GM06990 (cell line): ENCODE results near the gene AADAC.
"Not testable (repeated sequence)": the region's sequence is repeated elsewhere in the genome, so short reads cannot be mapped to it uniquely, and the experiment has no call there.

ENCODE experiments used
- DNase-seq: peaks from one replicate; pipeline ENCODE4 v3.0.0-alpha.2; 2011; ENCODE audit not compliant: insufficient read length; ENCODE audit errors: extremely low read depth
- H3K27me3 ChIP-seq: replicated peaks from 2 replicates; pipeline ENCODE4 v1.6.0; 2011; ENCODE audit warnings: low read length; ENCODE audit not compliant: control insufficient read depth, insufficient read depth
- H3K36me3 ChIP-seq: 2 replicates; pipeline ENCODE4 v1.5.1; 2011; ENCODE audit warnings: low read length; ENCODE audit not compliant: control insufficient read depth, insufficient read depth
- H3K4me3 ChIP-seq: replicated peaks from 2 replicates; pipeline ENCODE4 v1.5.1; 2011; ENCODE audit warnings: low read depth, mild to moderate bottlenecking, control low read depth, low read length
- CTCF ChIP-seq: IDR thresholded peaks from 2 replicates; pipeline ENCODE4 v1.5.1; 2011; ENCODE audit warnings: low read length, control low read depth, mild to moderate bottlenecking, inconsistent platforms; ENCODE audit not compliant: insufficient read depth, poor library complexity, severe bottlenecking

AADAC gene, protein sequence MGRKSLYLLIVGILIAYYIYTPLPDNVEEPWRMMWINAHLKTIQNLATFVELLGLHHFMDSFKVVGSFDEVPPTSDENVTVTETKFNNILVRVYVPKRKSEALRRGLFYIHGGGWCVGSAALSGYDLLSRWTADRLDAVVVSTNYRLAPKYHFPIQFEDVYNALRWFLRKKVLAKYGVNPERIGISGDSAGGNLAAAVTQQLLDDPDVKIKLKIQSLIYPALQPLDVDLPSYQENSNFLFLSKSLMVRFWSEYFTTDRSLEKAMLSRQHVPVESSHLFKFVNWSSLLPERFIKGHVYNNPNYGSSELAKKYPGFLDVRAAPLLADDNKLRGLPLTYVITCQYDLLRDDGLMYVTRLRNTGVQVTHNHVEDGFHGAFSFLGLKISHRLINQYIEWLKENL

DNA sequence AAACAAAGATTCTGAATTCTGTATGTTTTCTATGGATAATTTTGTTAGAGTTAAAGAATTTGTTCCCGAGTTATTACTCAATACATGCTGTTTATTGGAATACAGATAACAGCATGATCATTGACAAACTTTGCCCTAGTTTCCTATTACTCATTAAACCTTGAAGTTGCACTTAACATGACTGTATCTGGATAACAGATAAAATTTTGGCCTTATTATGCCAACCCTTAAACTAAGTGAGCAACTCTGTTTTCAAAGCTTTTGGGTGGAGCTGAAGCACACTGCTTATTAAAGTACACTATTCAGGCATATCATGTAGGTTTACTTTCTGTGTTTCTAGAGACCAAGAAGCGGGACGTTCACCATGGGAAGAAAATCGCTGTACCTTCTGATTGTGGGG lies at the start of gene AADAC:
Gene AADAC, plus strand, starts transcription at position 318 of the 400 bp plus-strand sequence. Its CDS starts 47 bp downstream, at position 365.
- Histone ChIP-seq H3K36me3 (no peaks in the 10 kb centered on the region), H3K4me3 (no peak within 1 kb of the TSS), H3K27me3 (no peaks in the 10 kb centered on the region; the same call in 1 of the 2 replicates)
- DNase-seq: no peak
- TF ChIP-seq CTCF: no peak

DNA sequence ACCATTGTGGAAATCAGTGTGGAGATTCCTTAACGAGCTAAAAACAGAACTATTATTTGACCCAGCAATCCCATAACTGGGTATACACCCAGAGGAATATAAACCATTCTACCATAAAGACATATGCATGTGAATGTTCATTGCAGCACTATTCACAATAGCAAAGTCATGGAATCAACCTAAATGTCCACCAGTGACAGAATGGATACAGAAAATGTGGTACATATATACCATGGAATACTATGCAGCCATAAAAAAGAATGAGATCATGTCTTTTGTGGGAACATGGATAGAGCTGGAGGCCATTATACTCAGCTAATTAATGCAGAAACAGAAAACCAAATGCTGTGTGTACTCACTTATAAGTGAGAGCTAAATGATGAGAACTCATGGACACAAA lies 49.2 kb upstream of the AADAC start:
- not testable (repeated sequence) for H3K36me3 ChIP-seq, H3K27me3 ChIP-seq, DNase-seq, H3K4me3 ChIP-seq

- DNase-seq: no peak
- Histone ChIP-seq H3K27me3 (no peaks in the 10 kb centered on the region), H3K4me3 (no peak overlapping the region), H3K36me3 (no peaks in the 10 kb centered on the region)
- TF ChIP-seq CTCF: no peak
Observed at GRCh38 chr3:151765685-151766084, 48.2 kb upstream of the AADAC start.

GRCh38 chr3:151766454-151766853 lies 47.5 kb upstream of the AADAC start:
- no peaks in the 10 kb centered on the region for H3K27me3 ChIP-seq
- no peak overlapping the region for H3K4me3 ChIP-seq
- no peaks in the 10 kb centered on the region for H3K36me3 ChIP-seq
- DNase-seq: no peak
- TF ChIP-seq CTCF: no peak

- Histone ChIP-seq H3K27me3 (no peaks in the 10 kb centered on the region), H3K4me3 (no peak overlapping the region), H3K36me3 (no peaks in the 10 kb centered on the region)
- no peak for DNase-seq
- no peak for TF ChIP-seq CTCF
Observed at GRCh38 chr3:151768393-151768930, 45.5 kb upstream of the AADAC start.

GRCh38 chr3:151769175-151769574 lies 44.7 kb upstream of the AADAC start:
- no peaks in the 10 kb centered on the region for H3K36me3 ChIP-seq
- TF ChIP-seq CTCF: no peak
- H3K27me3 ChIP-seq: no peaks in the 10 kb centered on the region
- no peak for DNase-seq
- H3K4me3 ChIP-seq: no peak overlapping the region
